SK-N-MC (cell line): ENCODE measurements around the gene TEX2.

Experiments
- EZH2 ChIP-seq: fragments of 200-600 bp; sonication (generic); IDR thresholded peaks from one replicate; pipeline ENCODE4 v1.6.1; 2017; ENCODE audit warnings: antibody characterized with exemption
- FOXP2 ChIP-seq: optimal IDR thresholded peaks from 2 replicates; pipeline ENCODE3; 2011; ENCODE audit warnings: mild to moderate bottlenecking, moderate library complexity; ENCODE audit not compliant: insufficient read depth; ENCODE audit errors: extremely low read length, control extremely low read depth
- POLR2AphosphoS5 ChIP-seq: IDR thresholded peaks from 2 replicates; pipeline ENCODE4 v1.6.1; 2012; ENCODE audit warnings: mild to moderate bottlenecking, low read depth, low read length, borderline replicate concordance

GRCh38 chr17:64176556-64176955, 86.5 kb downstream of the TEX2 start:
- TF ChIP-seq POLR2AphosphoS5 = no peak
- no peak for TF ChIP-seq EZH2
- TF ChIP-seq FOXP2 = no peak
